ENCODE measurements around the gene ANXA7.

ANXA7 gene

DNA sequence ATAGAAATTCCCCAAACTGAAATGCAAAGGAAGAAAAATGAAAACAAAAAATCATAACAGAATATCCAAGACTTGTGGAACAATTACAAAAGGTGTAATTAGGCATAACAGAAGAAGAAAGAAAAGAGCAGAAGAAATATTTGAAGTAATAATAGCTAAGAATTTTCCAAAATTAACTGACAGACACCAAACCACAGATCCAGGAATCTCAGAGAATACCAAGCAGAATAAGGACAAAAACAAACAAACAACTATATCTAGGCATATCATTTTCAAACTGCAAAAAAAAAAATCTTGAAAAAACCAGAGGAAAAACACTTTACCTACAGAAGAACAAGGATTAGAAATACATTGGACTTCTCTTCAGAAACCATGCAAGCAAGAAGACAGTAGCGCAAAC lies 80.7 kb downstream of the ANXA7 start:
- TF ChIP-seq, protein P1, sequence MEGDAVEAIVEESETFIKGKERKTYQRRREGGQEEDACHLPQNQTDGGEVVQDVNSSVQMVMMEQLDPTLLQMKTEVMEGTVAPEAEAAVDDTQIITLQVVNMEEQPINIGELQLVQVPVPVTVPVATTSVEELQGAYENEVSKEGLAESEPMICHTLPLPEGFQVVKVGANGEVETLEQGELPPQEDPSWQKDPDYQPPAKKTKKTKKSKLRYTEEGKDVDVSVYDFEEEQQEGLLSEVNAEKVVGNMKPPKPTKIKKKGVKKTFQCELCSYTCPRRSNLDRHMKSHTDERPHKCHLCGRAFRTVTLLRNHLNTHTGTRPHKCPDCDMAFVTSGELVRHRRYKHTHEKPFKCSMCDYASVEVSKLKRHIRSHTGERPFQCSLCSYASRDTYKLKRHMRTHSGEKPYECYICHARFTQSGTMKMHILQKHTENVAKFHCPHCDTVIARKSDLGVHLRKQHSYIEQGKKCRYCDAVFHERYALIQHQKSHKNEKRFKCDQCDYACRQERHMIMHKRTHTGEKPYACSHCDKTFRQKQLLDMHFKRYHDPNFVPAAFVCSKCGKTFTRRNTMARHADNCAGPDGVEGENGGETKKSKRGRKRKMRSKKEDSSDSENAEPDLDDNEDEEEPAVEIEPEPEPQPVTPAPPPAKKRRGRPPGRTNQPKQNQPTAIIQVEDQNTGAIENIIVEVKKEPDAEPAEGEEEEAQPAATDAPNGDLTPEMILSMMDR (IDR thresholded peaks at IDR 0.05) = no peak

DNA sequence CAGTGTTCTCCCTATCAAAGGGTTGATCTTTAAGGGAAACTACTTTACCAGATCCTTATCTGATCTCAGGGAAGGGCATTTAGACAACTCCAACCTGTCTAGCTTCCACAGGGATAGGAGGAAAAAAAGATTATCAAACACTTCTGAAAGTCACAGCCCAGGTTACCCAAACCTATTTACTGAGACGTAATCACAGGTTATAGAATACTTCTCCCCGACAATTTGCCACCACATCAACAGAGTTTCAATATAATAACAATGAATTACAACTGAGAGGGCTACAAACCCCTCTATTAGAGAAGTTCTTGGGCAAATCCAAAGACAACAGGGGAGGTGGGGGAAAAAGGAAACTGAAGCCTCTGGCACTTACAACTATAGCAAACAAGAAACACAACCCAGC lies 81.5 kb downstream of the ANXA7 start:
- TF ChIP-seq, protein P1 (IDR thresholded peaks at IDR 0.05) = no peak
